GM12878 (cell line): ENCODE measurements around the gene CXCR6. TPM values are rescaled to one million over a fixed set of nuclear protein-coding genes. Genes with fewer than 3 reads are reported as not detected.

Experiments used
- ATAC-seq: fragments of 200-7000 bp; cut with Tn5 transposase; 3 replicates; pipeline ENCODE4 v1.9.1; 2020; ENCODE audit warnings: mild to moderate bottlenecking, moderate library complexity
- BruUV-seq: library from RNA; stranded (reverse); fragments of 400-500 nt; replicated peaks from 2 replicates; lab custom pipeline; 2021; lab: Mats Ljungman, UMichigan
- CTCF ChIA-PET: fragments of 300-600 bp; sonication (Branson Sonifier 250); formaldehyde crosslinking; extraction: SDS; loops from one replicate; lab custom pipeline; 2021; ENCODE audit warnings: inconsistent platforms; lab: Yijun Ruan, JAX
- POLR2A ChIA-PET: fragments of 350-600 bp; formaldehyde crosslinking; extraction: SDS; loops from one replicate; lab custom pipeline; 2021; ENCODE audit warnings: inconsistent platforms; lab: Charles Lee
- RAD21 ChIA-PET: fragments of 300-600 bp; sonication (Branson Sonifier 250); formaldehyde crosslinking; loops from one replicate; lab custom pipeline; 2023; ENCODE audit warnings: antibody characterized with exemption; ENCODE audit not compliant: unreplicated experiment; lab: Charles Lee
- SMC1A ChIA-PET: fragments of 300-600 bp; sonication (Branson Sonifier 250); formaldehyde crosslinking; loops from one replicate; lab custom pipeline; 2023; ENCODE audit not compliant: unreplicated experiment, uncharacterized antibody; lab: Charles Lee
- DNase-seq: peaks from one replicate; pipeline ENCODE4 v3.0.0-alpha.2; 2011; ENCODE audit warnings: low read depth, low spot score
- FAIRE-seq: peaks from 3 replicates; lab custom pipeline; 2011; peaks lifted over from hg19 to GRCh38; lab: Jason Lieb, UNC
- H2AFZ ChIP-seq: 2 replicates; pipeline ENCODE4 v1.6.0; 2011; ENCODE audit warnings: low read depth, low read length, control low read depth; ENCODE audit not compliant: control insufficient read depth
- H3K27ac ChIP-seq: 2 replicates; pipeline ENCODE4 v1.5.1; 2011; ENCODE audit warnings: control low read depth; ENCODE audit not compliant: control insufficient read depth, insufficient read depth
- H3K27me3 ChIP-seq, 2 experiments: replicated peaks in 1 of 2; 2 replicates each; pipeline versions ENCODE4 v1.6.0 to v1.6.1; 2011; ENCODE audit warnings: low read length in 1 of 2; ENCODE audit not compliant: control insufficient read depth in 2 of 2, insufficient read depth in 2 of 2
- H3K36me3 ChIP-seq, 2 experiments: 2 replicates each; pipeline ENCODE4 v1.5.1; 2011; ENCODE audit warnings: low read length in 1 of 2; ENCODE audit not compliant: control insufficient read depth in 2 of 2, insufficient read depth in 2 of 2
- H3K4me1 ChIP-seq: 2 replicates; pipeline ENCODE4 v1.6.1; 2011; ENCODE audit warnings: mild to moderate bottlenecking, low read length, moderate library complexity, mixed read lengths; ENCODE audit not compliant: control insufficient read depth, insufficient read depth
- H3K4me2 ChIP-seq: 2 replicates; pipeline ENCODE4 v1.6.0; 2011; ENCODE audit warnings: control low read depth; ENCODE audit not compliant: control insufficient read depth, insufficient read depth
- H3K4me3 ChIP-seq: fragments of 200-600 bp; sonication (generic); 2 replicates; pipeline ENCODE4 v1.5.1; 2016
- H3K79me2 ChIP-seq: 2 replicates; pipeline ENCODE4 v1.6.0; 2011; ENCODE audit warnings: low read length; ENCODE audit not compliant: control insufficient read depth, insufficient read depth
- H3K9ac ChIP-seq: 2 replicates; pipeline ENCODE4 v1.8.0; 2011; ENCODE audit warnings: low read length, control low read depth, mixed read lengths; ENCODE audit not compliant: control insufficient read depth, insufficient read depth
- H3K9me3 ChIP-seq: replicated peaks from 3 replicates; pipeline ENCODE4 v1.5.1; 2011; ENCODE audit warnings: mild to moderate bottlenecking, low read length; ENCODE audit not compliant: control insufficient read depth, insufficient read depth
- H4K20me1 ChIP-seq: 2 replicates; pipeline ENCODE4 v1.6.0; 2011; ENCODE audit not compliant: control insufficient read depth, insufficient read depth
- ATF3 ChIP-seq: IDR thresholded peaks from 2 replicates; pipeline ENCODE4 v1.6.1; 2011; ENCODE audit warnings: low read depth, mild to moderate bottlenecking, low read length, moderate library complexity, borderline replicate concordance; ENCODE audit errors: extremely low read depth
- BACH1 ChIP-seq: fragments of 450-650 bp; IDR thresholded peaks from 2 replicates; pipeline ENCODE4 v1.6.1; 2017; ENCODE audit warnings: mild to moderate bottlenecking, borderline replicate concordance
- BHLHE40 ChIP-seq, 2 experiments: fragments of 450-650 bp in 1 of 2; IDR thresholded peaks; 2 replicates each; pipeline ENCODE4 v1.6.1; 2011 to 2017; ENCODE audit warnings: low read depth in 2 of 2, borderline replicate concordance in 1 of 2, improper control_type of control experiment in 1 of 2, low read length in 1 of 2, mild to moderate bottlenecking in 1 of 2
- DPF2 ChIP-seq: fragments of 450-650 bp; IDR thresholded peaks from 2 replicates; pipeline ENCODE4 v1.6.1; 2017; ENCODE audit warnings: mild to moderate bottlenecking
- GABPA ChIP-seq: IDR thresholded peaks from 2 replicates; pipeline ENCODE4 v1.6.1; 2014; ENCODE audit warnings: antibody characterized with exemption, low read depth, mild to moderate bottlenecking, inconsistent platforms
- HDGF ChIP-seq: fragments of 450-650 bp; IDR thresholded peaks from 2 replicates; pipeline ENCODE4 v1.6.1; 2016; ENCODE audit warnings: antibody characterized with exemption
- IKZF1 ChIP-seq: fragments of 450-650 bp; conservative IDR thresholded peaks from 2 replicates; pipeline ENCODE4 v1.6.1; 2017; ENCODE audit warnings: antibody characterized with exemption, mild to moderate bottlenecking
- KLF5 ChIP-seq: fragments of 450-650 bp; IDR thresholded peaks from 2 replicates; pipeline ENCODE4 v1.6.1; 2014; ENCODE audit warnings: mild to moderate bottlenecking; ENCODE audit not compliant: partially characterized antibody
- NR2C2 ChIP-seq: IDR thresholded peaks from 2 replicates; pipeline ENCODE4 v1.6.1; 2011; ENCODE audit warnings: borderline replicate concordance, low read depth; ENCODE audit not compliant: control insufficient read depth, insufficient read length
- NR2F1 ChIP-seq: fragments of 450-650 bp; conservative IDR thresholded peaks from 2 replicates; pipeline ENCODE4 v1.6.1; 2017; ENCODE audit warnings: mild to moderate bottlenecking
- RCOR1 ChIP-seq: conservative IDR thresholded peaks from 2 replicates; pipeline ENCODE4 v1.6.1; 2012; ENCODE audit warnings: low read depth, low read length, improper control_type of control experiment
- SP1 ChIP-seq: IDR thresholded peaks from one replicate; pipeline ENCODE4 v1.6.1; 2011; ENCODE audit warnings: low read depth, low read length
- TCF12 ChIP-seq: IDR thresholded peaks from 2 replicates; pipeline ENCODE4 v1.6.1; 2011; ENCODE audit warnings: low read depth, mild to moderate bottlenecking, low read length
- WGBS: methylation state at CpG from one replicate; pipeline ENCODE4 v1.1.6; 2016; ENCODE audit warnings: low lambda C conversion rate; ENCODE audit not compliant: insufficient replicate concordance, insufficient coverage; ENCODE audit errors: missing lambda C conversion rate; 5-methylcytosine and 5-hydroxymethylcytosine counted together
- in situ Hi-C: fragments of 300-500 bp; cut with MboI; formaldehyde crosslinking; loops from 9 replicates; pipeline ENCODE4 v1.14.3; 2018; ENCODE audit warnings: mixed read lengths
- intact Hi-C: fragments of 100-400 bp; cut with micrococcal nuclease; formaldehyde crosslinking; loops from one replicate; pipeline ENCODE4 v1.14.2; 2022; ENCODE audit not compliant: unreplicated experiment
- polyA plus RNA-seq, 11 experiments: library from polyadenylated mRNA; depleted of rRNA in 4 of 11; unstranded in 6 of 11; stranded (reverse) in 5 of 11; fragments of >200 nt; fragmentation: Nextera tagmentation in 4 of 11; fragmentation: Illumina TruSeq in 1 of 11; extraction: Ambion mirVana in 4 of 11; extraction: Trizol in 1 of 11; gene quantifications; 1 replicate in 1 of 11; 2 replicates in 10 of 11; pipeline versions ENCODE4 v1.2.1 to v1.2.3, GENCODE V29; 2011 to 2016; ENCODE audit warnings: inconsistent platforms in 2 of 11, missing spikeins in 2 of 11, low read depth in 1 of 11
- total RNA-seq, 4 experiments: library from RNA; depleted of rRNA in 3 of 4; stranded (reverse); fragments of >200 nt in 3 of 4; fragmentation: Illumina TruSeq in 1 of 4; extraction: Trizol in 1 of 4; gene quantifications; 2 replicates each; pipeline versions ENCODE4 v1.2.1 to v1.2.3, GENCODE V29; 2013 to 2021

CXCR6 gene
- total and polyA plus RNA-seq, 10 of the 15 experiments (the other 5 are each of a cell fraction or from before 2014, with no cell fraction given) = 0.04 to 0.20 (median 0.12) TPM; not detected in 5

DNA sequence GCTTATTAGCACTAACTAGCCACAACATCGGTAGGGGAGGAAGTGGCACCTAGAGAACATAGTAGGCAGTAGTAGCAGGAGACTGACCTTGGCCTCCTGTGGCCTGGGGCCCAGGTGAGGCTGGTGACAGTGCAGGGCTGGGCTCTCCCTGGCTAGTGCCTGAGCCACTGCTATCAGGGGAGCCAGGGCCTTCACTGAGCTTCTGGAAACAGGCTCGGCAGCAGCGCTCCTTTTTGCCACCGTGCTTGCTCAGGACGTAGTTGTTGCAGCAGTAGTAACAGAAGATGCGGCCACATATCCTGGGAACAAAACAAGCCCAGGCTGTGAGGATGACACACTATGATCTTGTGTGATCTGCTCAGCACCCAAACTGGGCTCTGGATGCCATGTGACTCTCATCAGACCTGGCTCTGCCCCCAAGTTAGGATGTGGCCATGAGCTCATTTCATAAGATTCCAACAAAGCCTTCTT, 15.1 kb downstream of the CXCR6 start:
- FAIRE-seq = no peak

More for the DNA sequence above, 15.1 kb downstream of the CXCR6 start:
- 98% methylated on average over 6 of the region's 6 CpGs for WGBS
- Histone ChIP-seq H3K4me3 (no peak overlapping the region), H3K9ac (no peak overlapping the region), H3K27ac (no peak overlapping the region), H3K36me3 (peaks cover 19 to 32% of the 10 kb centered on the region in 2 experiments), H3K4me2 (no peak overlapping the region), H3K9me3 (no peaks in the 10 kb centered on the region), H3K4me1 (peaks cover 19% of the 10 kb centered on the region), H2AFZ (no peak overlapping the region), H4K20me1 (no peaks in the 10 kb centered on the region), H3K27me3 (no peaks in the 10 kb centered on the region), H3K79me2 (no peaks in the 10 kb centered on the region)
- 0 out of 2 replicates have a peak, but pooled peaks have one; percentile 13 for TF ChIP-seq DPF2
- TF ChIP-seq RCOR1 = no peak
- no peak for TF ChIP-seq NR2C2
- TF ChIP-seq NR2F1 = peak; percentile 73
- no peak for TF ChIP-seq TCF12
- TF ChIP-seq HDGF = no peak
- no peak for TF ChIP-seq KLF5
- TF ChIP-seq GABPA = no peak
- peak in 1 of 2 experiments; percentile 11; a peak in 1 of 4 replicates for TF ChIP-seq BHLHE40 (IDR thresholded peaks at IDR 0.05; ENCODE audit: borderline replicate concordance in 1 of 2, low read depth in 2 of 2, low read length in 1 of 2)
- TF ChIP-seq BACH1 = no peak
- TF ChIP-seq SP1 = no peak
- peak; percentile 25; the same call in 1 of the 2 replicates for TF ChIP-seq IKZF1
- TF ChIP-seq ATF3 = no peak
- intact Hi-C loops (no loop called here), in situ Hi-C loops (no loop called here)
- CTCF ChIA-PET = interaction anchor here (0.9 to 8.4 kb wide), 4 partner anchors 19 to 120 kb away, joined by 3 to 90 read pairs (median 6); no protein-coding TSS in a partner anchor
- DNase-seq (no peak), ATAC-seq (no peak)
- POLR2A ChIA-PET = interaction anchor here (1.5 kb wide), 1 partner anchor 10 kb away, joined by 3 read pairs; no protein-coding TSS in a partner anchor
- RAD21 ChIA-PET = interaction anchor here (0.7 to 3.0 kb wide), 5 partner anchors 10 to 97 kb away, joined by 3 to 19 read pairs (median 7); partner anchors contain the start of gene FYCO1
- SMC1A ChIA-PET = interaction anchor here (0.6 to 4.3 kb wide), 8 partner anchors 9 to 119 kb away, joined by 3 to 24 read pairs (median 6); no protein-coding TSS in a partner anchor
- no TSS peak for BruUV-seq
